ENCODE data around the gene ESPNL.

Gene ESPNL

GRCh38 chr2:238139196-238140039 lies 39.3 kb downstream of the ESPNL start:
- Histone ChIP-seq H3K9ac (ENCODE audit: low read depth, low read length) (no peak overlapping the region), H3K4me3 (ENCODE audit: low read depth, low read length) (no peak overlapping the region), H3K4me1 (ENCODE audit: control insufficient read depth, insufficient read depth, low read length) (no peaks in the 10 kb centered on the region), H3K36me3 (ENCODE audit: control insufficient read depth, insufficient read depth, low read length) (no peaks in the 10 kb centered on the region), H3K9me3 (ENCODE audit: control insufficient read depth, insufficient read depth, low read length) (no peaks in the 10 kb centered on the region), H3K27me3 (ENCODE audit: control insufficient read depth, insufficient read depth, low read length) (no peaks in the 10 kb centered on the region)

- no peak overlapping the region for H3K4me3 ChIP-seq (ENCODE audit: low read depth, low read length)
- H3K27me3 ChIP-seq (ENCODE audit: control insufficient read depth, insufficient read depth, low read length): no peaks in the 10 kb centered on the region
- no peaks in the 10 kb centered on the region for H3K36me3 ChIP-seq (ENCODE audit: control insufficient read depth, insufficient read depth, low read length)
- H3K9ac ChIP-seq (ENCODE audit: low read depth, low read length): no peak overlapping the region
- no peaks in the 10 kb centered on the region for H3K4me1 ChIP-seq (ENCODE audit: control insufficient read depth, insufficient read depth, low read length)
- no peaks in the 10 kb centered on the region for H3K9me3 ChIP-seq (ENCODE audit: control insufficient read depth, insufficient read depth, low read length)
Observed at GRCh38 chr2:238140040-238140439, 39.9 kb downstream of the ESPNL start.

- no peak overlapping the region for H3K9ac ChIP-seq (ENCODE audit: low read depth, low read length)
- H3K9me3 ChIP-seq (ENCODE audit: control insufficient read depth, insufficient read depth, low read length): no peaks in the 10 kb centered on the region
- no peaks in the 10 kb centered on the region for H3K27me3 ChIP-seq (ENCODE audit: control insufficient read depth, insufficient read depth, low read length)
- H3K4me3 ChIP-seq (ENCODE audit: low read depth, low read length): no peak overlapping the region
- H3K4me1 ChIP-seq (ENCODE audit: control insufficient read depth, insufficient read depth, low read length): no peaks in the 10 kb centered on the region
- no peaks in the 10 kb centered on the region for H3K36me3 ChIP-seq (ENCODE audit: control insufficient read depth, insufficient read depth, low read length)
Observed at GRCh38 chr2:238140721-238141540, 40.8 kb downstream of the ESPNL start.

- H3K4me3 ChIP-seq (ENCODE audit: low read depth, low read length): no peak overlapping the region
- H3K4me1 ChIP-seq (ENCODE audit: control insufficient read depth, insufficient read depth, low read length): no peaks in the 10 kb centered on the region
- no peak overlapping the region for H3K9ac ChIP-seq (ENCODE audit: low read depth, low read length)
- H3K9me3 ChIP-seq (ENCODE audit: control insufficient read depth, insufficient read depth, low read length): no peaks in the 10 kb centered on the region
- H3K27me3 ChIP-seq (ENCODE audit: control insufficient read depth, insufficient read depth, low read length): no peaks in the 10 kb centered on the region
- no peaks in the 10 kb centered on the region for H3K36me3 ChIP-seq (ENCODE audit: control insufficient read depth, insufficient read depth, low read length)
Observed at GRCh38 chr2:238141541-238142318, 41.6 kb downstream of the ESPNL start.

- no peaks in the 10 kb centered on the region for H3K36me3 ChIP-seq (ENCODE audit: control insufficient read depth, insufficient read depth, low read length)
- no peak overlapping the region for H3K9ac ChIP-seq (ENCODE audit: low read depth, low read length)
- H3K9me3 ChIP-seq (ENCODE audit: control insufficient read depth, insufficient read depth, low read length): no peaks in the 10 kb centered on the region
- H3K4me3 ChIP-seq (ENCODE audit: low read depth, low read length): no peak overlapping the region
- no peaks in the 10 kb centered on the region for H3K4me1 ChIP-seq (ENCODE audit: control insufficient read depth, insufficient read depth, low read length)
- no peaks in the 10 kb centered on the region for H3K27me3 ChIP-seq (ENCODE audit: control insufficient read depth, insufficient read depth, low read length)
Observed at GRCh38 chr2:238142382-238143205, 42.5 kb downstream of the ESPNL start.

DNA sequence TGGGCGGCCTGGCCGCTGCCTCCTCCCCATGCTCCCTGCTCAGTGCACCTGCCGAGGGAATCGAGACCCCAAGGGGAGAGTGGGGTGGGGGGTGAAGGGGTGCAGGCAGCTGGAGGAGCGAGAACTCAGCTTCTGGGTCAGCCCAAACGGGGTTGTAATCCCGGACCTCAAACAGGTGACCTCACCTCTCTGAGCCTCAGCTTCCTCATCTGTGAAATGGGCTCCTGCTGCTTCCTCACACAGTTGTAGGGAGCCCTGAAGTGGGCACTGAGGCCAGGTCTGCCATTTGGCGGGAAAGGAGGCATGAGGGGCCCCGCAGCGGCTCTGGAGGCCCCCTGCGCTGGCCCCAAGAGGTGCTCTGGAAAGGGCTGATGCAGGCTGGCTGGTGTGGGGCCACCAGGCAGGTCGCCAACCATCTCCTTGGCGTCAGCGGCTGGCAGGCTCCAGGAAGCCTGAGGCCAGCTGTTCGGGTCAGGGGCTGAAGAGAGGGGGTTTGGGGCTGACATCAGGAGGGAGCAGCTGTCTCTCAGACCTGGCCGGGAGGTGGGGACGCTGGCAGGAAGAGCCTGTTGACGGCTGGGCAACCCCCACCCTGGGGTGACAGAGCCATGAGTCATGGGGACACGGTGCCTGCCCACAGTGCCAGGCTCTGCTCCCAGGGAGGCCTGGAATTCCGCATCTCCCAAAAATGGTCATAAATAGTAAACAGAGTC lies 43.3 kb downstream of the ESPNL start:
- H3K4me3 ChIP-seq (ENCODE audit: low read depth, low read length): no peak overlapping the region
- no peaks in the 10 kb centered on the region for H3K36me3 ChIP-seq (ENCODE audit: control insufficient read depth, insufficient read depth, low read length)
- H3K9ac ChIP-seq (ENCODE audit: low read depth, low read length): no peak overlapping the region
- no peaks in the 10 kb centered on the region for H3K27me3 ChIP-seq (ENCODE audit: control insufficient read depth, insufficient read depth, low read length)
- H3K4me1 ChIP-seq (ENCODE audit: control insufficient read depth, insufficient read depth, low read length): no peaks in the 10 kb centered on the region
- no peaks in the 10 kb centered on the region for H3K9me3 ChIP-seq (ENCODE audit: control insufficient read depth, insufficient read depth, low read length)

DNA sequence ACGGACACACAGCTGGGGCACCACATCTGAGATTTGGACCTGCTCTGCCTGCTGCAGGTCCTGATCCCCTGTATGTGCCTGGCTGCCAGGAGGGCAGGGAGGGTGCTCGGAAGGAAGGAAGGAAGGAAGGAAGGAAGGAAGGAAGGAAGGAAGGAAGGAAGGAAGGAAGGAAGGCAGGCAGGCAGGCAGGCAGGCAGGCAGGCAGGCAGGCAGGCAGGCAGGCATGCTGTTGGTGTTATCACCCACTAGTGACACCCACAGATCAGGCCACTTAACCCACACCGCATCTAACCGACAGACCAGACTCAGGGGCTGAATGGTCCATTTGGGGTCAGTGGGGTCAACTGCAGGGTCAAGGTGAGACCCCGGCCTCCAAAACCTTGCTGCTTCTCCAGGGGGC lies 44.1 kb downstream of the ESPNL start:
- Histone ChIP-seq H3K9ac (ENCODE audit: low read depth, low read length) (no peak overlapping the region), H3K9me3 (ENCODE audit: control insufficient read depth, insufficient read depth, low read length) (no peaks in the 10 kb centered on the region), H3K36me3 (ENCODE audit: control insufficient read depth, insufficient read depth, low read length) (no peaks in the 10 kb centered on the region), H3K4me3 (ENCODE audit: low read depth, low read length) (no peak overlapping the region), H3K27me3 (ENCODE audit: control insufficient read depth, insufficient read depth, low read length) (no peaks in the 10 kb centered on the region), H3K4me1 (ENCODE audit: control insufficient read depth, insufficient read depth, low read length) (no peaks in the 10 kb centered on the region)

DNA sequence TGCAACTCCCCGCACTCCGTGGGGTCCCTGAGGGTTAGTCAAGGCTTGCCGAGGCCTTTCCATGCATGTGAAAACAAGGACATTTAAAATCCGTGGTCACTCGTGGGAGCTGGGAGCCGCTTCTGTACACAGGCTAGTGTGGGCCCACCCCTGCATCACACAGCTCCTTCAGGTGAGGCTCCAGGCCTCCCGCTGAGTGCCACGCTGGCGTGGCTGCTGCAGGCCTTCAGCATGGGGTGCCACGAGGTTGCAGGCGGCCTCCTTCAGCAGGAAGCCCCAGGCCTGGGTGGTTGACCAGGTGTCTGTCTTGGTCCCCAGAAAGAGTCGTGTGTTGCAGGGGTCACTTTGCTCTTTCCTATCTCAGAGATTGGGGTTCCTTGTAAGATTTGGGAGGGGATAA lies 44.9 kb downstream of the ESPNL start:
- no peak overlapping the region for H3K9ac ChIP-seq (ENCODE audit: low read depth, low read length)
- no peaks in the 10 kb centered on the region for H3K36me3 ChIP-seq (ENCODE audit: control insufficient read depth, insufficient read depth, low read length)
- no peak overlapping the region for H3K4me3 ChIP-seq (ENCODE audit: low read depth, low read length)
- no peaks in the 10 kb centered on the region for H3K4me1 ChIP-seq (ENCODE audit: control insufficient read depth, insufficient read depth, low read length)
- no peaks in the 10 kb centered on the region for H3K9me3 ChIP-seq (ENCODE audit: control insufficient read depth, insufficient read depth, low read length)
- H3K27me3 ChIP-seq (ENCODE audit: control insufficient read depth, insufficient read depth, low read length): no peaks in the 10 kb centered on the region

- Histone ChIP-seq H3K4me3 (ENCODE audit: low read depth, low read length) (no peak overlapping the region), H3K9me3 (ENCODE audit: control insufficient read depth, insufficient read depth, low read length) (no peaks in the 10 kb centered on the region), H3K9ac (ENCODE audit: low read depth, low read length) (no peak overlapping the region), H3K4me1 (ENCODE audit: control insufficient read depth, insufficient read depth, low read length) (no peaks in the 10 kb centered on the region), H3K36me3 (ENCODE audit: control insufficient read depth, insufficient read depth, low read length) (no peaks in the 10 kb centered on the region), H3K27me3 (ENCODE audit: control insufficient read depth, insufficient read depth, low read length) (no peaks in the 10 kb centered on the region)
Observed at GRCh38 chr2:238145851-238146250, 45.7 kb downstream of the ESPNL start.

DNA sequence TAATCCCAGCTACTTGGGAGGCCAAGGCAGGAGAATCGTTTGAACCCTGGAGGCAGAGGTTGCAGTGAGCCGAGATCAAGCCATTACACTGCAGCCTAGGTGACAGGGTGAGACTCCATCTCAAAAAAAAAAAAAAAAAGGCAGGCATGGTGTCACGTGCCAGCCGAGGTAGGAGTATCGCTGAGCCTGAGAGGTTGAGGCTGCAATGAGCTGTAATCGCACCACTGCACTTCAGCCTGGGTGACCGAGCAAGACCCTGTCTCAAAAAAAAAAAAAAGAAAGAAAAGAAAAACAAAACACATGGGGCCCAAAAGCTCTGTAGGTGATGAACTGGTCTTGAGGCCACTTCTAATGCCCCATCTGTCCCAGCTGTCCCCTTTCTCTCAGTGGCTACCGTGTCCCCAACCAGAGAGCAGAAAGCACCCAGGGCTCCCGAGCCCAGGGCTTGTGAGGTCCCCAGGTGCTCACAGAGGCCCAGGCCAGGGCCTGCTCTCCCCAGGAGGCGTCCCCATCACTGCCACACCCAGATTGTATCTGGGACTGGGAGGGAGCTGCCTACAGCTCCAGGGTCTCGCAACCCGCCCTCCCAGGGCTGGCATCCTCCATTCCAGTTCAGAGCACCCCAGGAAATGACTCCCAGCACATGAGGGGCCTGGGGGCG lies 46.9 kb downstream of the ESPNL start:
- Histone ChIP-seq H3K36me3 (ENCODE audit: control insufficient read depth, insufficient read depth, low read length) (no peaks in the 10 kb centered on the region), H3K9me3 (ENCODE audit: control insufficient read depth, insufficient read depth, low read length) (no peaks in the 10 kb centered on the region), H3K27me3 (ENCODE audit: control insufficient read depth, insufficient read depth, low read length) (no peaks in the 10 kb centered on the region), H3K4me1 (ENCODE audit: control insufficient read depth, insufficient read depth, low read length) (peaks cover 2% of the 10 kb centered on the region), H3K9ac (ENCODE audit: low read depth, low read length) (no peak overlapping the region), H3K4me3 (ENCODE audit: low read depth, low read length) (no peak overlapping the region)
